Central memory CD4-positive, alpha-beta T cell (primary cell): ENCODE measurements around the gene MSTO1.
"Not testable (repeated sequence)": the region's sequence is repeated elsewhere in the genome, so short reads cannot be mapped to it uniquely, and the experiment has no call there.

ENCODE experiments used
- DNase-seq: peaks from one replicate; pipeline ENCODE4 v3.0.0; 2022
- total RNA-seq, 3 experiments: gene quantifications; one replicate each; lab custom pipeline; 2026; lab: John Stamatoyannopoulos, UW

Gene MSTO1
- 14.8 to 42.3 (median 14.9) reads per million in 3 experiments for total RNA-seq

DNA sequence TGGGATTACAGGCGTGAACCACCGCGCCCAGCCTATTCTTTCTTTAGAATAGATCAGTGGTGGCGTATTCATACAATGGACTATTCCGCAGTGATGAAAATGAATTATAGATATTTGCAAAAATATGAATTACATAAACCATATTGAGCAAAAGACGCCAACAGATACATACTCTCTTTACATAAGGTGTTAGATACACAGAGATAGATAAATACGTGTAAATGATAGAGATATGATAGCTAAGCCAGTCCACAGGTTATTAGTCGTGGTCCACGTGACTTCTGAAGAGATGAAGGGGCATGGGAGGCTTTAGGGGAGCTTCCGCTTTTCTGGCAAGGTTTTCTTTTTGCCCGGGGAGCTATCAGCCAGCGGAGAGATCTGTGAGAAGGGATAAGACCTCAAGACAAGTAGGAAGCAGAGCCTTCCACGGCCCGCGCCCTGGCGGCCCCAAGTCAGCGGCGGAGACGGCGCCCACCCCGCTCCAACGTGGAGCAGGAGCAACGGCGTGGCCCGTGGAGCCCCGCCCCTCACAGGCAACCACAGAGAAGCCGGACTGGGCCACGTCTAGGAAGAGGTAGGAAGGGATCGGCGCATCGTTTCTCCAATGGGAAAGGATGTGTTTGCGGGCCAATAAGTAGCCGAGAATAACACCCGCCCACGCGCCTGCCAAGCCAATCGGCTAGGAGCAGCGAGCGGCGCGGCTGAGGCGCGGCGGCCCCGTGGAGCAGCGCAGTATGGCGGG, at the start of gene MSTO1:
Gene MSTO1, plus strand, starts transcription at position 704 of the 742 bp plus-strand sequence. Its CDS starts 31 bp downstream, at position 735.
- peak; percentile 93 for DNase-seq

DNA sequence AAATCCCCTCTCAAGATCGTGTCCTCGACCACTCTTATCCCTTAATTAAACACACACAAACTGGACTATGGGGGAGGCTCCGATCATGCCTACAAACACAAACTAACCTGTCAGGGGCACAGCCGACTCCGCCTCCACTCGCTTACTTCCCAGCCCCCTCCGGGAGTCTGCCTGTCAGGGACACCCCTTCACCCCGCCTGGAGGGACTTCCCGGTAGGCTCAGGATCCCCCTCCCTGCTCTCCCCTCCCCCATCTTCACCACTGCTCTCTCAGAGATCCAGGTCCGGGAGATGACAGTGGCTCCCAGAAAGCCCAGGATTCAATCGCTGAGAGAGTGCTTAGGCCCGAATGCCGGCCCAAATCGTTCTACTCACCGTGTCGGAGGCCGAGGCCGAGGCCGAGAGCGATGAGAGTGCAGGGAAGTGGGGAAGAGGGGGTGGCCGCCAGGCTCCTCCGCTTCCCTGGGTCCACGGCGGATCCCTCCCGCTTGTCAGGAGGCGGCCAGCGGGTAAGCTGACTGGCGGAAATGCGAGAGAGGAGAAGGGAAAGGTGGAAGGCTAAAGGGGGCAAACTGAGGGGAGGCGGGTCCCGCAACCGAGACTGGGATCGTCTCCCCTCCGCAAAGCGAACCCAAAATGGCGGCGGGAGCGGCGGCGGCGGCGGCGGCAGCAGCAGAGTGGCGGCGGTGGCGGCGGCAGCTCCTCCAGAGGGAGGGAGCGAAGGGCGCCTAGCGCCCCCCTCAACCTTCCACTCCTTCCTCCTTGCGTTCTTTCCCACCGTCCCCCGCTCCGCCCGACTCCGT, 48.0 kb upstream of the MSTO1 start:
- DNase-seq, result not testable (repeated sequence)

DNA sequence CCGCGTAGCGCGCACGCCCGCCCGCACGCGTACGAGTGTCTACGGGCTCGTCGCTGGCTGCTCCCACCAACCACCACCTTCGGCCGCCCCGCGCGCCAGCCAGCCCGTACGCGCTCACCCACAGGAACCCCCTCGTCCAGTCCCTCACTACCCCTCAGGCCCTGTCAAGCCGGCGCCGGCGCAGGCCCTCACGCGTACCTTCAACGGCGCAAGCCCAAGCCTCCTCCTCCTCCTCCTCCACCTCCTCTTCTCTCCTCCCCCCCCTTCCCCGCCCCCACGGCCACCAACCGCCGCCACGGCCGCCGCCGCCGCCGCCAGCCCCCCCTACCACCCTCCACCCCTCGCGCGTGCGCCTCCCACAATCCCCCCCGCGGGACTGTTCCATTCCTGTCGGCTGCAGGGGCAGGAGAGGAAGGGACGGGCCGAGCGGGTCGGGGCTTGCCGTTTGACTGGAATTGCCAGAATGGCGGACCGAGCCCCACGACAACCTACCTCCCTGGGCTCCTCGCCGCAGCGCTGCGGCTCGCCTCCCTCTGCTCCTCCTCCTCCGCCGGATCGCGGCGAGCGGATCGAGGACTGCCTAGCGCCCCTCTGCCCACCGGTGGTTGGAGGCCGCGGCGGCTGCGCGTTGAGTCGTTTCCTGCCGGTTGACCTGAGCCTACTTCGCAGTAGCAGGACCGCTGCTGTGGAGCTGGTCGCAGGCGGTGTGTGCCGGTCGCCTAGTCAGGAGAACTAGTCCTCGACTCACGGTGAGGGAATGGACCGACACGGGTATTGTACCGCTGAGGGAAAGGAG, 47.2 kb upstream of the MSTO1 start, which contains the start of gene ASH1L:
Gene ASH1L, minus strand, starts transcription at position 223 of the 796 bp plus-strand sequence. CDS start 41,284 bp downstream, outside the sequence.
- peak; percentile 88 for DNase-seq

DNA sequence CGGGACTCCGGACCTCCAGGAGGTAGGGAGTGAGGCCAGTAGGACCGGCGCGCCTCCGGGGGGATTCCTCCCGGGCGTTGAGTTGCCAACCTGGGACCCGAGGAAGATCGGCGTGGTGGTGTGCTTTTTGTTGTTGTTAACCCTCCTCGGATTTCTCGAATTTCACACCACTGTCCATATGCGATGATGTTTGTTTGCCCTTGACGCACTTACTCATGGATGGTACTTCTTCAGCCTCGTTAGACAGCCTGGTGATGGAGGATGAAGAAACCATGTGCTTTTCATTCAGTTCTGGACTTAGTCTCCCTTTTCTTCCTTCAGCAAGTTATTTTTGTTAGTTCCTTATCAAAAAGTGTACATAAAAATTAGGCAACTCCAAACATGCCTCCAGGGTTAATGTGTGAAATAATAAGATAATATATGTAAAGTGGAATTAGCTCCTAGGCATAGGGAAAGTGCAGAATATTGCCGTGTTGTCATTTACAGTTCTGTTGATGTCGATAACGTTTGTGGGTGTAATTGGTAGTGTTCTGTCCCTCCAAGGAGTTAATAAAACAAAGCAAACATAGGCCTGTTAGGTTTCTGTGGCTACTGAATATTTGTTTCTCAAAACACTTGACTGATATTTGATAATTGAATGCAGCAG, 46.5 kb upstream of the MSTO1 start:
- not testable (repeated sequence) for DNase-seq

DNA sequence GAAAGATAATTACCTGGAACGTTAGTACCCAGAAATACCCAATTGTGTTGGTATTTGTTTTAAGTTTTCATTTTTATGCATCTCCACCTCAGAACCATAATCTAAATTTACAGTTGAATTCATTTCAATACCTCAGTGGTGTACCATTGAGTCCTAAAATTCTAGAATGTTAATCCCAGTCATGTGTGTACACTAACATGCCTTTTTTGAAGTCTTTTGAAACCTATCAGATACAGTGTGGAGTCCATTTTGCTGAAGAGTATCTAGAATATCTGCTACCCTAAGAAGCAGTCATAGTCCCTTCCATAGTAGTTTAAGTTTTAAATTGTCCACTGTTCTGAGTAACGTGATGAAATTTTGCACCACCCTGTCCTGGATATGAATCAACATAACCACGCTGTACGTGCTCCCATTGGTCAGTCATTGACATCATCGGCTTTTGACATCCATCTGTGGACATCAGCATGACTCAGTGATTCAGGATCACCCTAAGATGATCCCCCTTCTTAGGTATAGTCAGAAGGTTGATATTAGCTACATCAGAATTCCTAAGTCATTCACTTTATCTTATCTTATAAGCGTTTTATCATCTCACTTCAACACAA, 39.9 kb upstream of the MSTO1 start:
- DNase-seq, result no peak

DNA sequence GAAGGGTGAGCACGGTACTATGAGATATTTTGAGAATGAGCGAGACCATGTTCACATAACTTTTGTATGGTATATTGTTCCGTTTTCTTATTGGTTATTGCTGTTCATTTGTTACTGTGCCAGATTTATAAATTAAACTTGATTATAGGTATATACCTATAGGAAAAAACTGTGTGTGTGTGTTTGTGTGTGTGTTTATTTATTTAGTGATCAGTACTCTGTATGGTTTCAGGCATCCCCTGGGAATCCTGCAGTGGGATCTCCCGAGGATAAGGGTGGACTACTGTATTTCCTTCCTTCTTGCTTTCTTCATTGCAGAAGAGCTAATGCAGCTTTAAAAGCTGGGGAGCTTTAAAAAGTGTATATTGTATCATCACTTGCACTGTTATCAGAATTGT, 39.4 kb upstream of the MSTO1 start:
- DNase-seq, result no peak

DNA sequence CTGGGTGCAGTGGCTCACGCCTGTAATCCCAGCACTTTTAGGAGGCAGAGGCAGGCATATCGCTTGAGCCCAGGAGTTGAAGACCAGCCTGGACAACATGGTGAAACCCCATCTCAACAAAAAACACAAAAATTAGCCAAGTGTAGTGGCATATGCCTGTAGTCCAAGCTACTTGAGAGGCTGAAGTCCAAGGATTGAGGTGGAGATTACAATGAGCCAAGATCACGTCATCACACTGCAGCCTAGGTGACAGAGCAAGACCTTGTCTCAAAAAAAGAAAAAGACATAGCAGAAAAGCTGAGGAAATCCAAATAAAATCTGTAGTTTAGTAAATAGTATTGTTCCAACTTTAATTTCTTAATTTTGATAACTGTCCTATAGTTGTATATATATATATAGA, 35.9 kb upstream of the MSTO1 start:
- no peak for DNase-seq

DNA sequence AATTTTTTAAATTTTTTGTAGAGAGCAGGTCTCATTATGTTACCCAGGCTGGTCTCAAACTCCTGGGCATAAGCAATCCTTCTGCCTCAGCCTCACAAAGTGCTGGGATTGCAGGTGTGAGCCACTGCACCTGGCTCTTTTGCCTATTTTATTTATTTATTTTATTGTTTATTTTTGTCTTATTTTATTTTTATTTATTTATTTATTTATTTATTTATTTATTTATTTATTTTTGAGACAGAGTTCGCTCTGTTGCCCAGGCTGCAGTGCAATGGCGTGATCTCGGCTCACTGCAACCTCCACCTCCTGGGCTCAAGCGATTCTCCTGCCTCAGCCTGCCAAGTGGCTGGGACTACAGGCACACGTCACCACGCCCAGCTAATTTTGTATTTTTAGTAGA, 34.4 kb upstream of the MSTO1 start:
- not testable (repeated sequence) for DNase-seq

DNA sequence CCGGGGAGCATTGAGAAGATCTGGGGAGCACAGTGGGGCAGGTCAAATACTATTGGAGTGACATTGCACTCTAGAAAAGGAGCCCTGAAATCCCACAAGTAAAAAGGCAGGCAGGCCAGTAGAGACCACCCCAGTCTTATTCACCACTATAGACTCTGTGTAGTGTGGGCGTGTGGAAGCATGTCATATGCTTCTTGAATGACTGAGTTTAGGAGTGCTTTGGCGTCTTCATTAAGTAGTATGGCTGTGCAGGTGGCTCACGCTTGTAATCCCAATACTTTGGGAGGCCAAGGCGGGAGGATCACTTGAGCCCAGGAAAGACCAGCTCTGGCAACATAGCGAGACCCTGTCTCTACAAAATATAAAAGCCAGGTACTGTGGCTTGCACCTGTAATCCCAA, 26.2 kb upstream of the MSTO1 start:
- DNase-seq, result not testable (repeated sequence)

DNA sequence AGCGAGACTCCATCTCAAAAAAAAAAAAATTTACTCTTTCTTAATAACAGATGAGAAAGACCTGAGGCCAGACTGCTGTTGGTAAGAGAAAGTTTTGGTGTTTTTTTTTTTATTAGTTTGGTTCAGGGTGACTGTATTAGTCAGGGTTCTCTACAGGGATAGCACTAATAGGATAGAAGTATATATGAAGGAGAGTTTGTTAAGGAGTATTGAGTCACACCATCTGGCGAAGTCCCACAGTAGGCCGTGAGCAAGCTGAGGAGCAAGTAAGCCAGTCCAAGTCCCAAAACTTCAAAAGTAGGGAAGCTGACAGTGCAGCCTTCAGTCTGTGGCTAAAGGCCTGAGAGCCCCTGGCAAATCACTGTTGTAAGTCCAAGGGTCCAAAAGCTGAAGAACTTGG, 20.7 kb upstream of the MSTO1 start:
- DNase-seq, result not testable (repeated sequence)

DNA sequence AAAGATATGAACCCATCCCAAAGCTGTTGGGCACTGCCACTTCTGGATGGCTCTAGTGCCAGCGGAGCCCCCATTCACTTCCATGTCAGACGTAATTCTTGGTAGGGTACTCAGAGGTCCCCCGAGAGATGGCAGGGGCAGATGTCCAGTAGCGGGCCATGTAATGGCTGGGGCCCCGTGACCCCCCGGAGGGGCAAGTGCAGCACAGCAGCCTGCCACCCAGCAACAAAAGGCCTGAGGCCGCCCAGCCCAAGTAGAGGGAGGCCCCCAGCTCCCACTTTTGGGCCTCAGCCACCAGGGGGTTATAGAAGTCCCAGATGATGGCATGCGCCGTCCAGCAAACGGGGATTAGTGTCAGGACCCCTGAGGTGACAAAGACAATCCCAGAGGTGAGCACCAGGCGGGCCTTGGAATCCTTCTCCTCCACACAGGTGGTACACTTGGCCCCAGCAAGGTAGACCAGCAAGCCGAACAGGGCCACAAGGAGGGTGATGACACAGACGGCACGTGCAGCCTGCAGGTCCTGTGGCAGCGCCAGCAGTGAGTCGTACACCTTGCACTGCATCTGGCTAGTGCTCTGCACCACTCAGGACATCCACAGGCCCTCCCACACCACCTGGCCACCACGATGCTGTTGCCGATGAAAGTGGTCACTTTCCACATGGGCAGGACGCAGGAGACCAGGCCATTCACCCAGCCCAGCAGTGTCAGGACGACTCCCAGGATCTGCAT, 19.3 kb upstream of the MSTO1 start:
- DNase-seq, result not testable (repeated sequence)

DNA sequence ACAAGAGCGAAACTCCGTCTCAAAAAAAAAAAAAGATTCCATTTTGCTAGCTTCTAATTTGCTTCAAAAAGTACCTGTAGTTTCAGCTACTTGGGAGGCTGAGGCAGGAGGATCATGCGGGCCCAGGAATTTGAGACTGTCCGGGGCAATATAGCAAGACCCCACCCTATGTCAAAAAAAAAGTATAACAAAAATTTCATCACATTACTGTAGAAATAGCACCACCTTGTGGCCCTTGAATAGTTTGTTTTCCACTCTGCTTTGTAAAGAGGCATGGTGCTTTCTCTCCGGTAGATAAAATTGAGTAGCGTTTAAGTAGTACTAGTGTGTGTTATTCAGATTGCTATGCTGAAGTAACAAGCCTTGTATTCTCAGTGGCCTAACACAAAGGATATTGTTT, 18.2 kb upstream of the MSTO1 start:
- DNase-seq, result peak; percentile 56

DNA sequence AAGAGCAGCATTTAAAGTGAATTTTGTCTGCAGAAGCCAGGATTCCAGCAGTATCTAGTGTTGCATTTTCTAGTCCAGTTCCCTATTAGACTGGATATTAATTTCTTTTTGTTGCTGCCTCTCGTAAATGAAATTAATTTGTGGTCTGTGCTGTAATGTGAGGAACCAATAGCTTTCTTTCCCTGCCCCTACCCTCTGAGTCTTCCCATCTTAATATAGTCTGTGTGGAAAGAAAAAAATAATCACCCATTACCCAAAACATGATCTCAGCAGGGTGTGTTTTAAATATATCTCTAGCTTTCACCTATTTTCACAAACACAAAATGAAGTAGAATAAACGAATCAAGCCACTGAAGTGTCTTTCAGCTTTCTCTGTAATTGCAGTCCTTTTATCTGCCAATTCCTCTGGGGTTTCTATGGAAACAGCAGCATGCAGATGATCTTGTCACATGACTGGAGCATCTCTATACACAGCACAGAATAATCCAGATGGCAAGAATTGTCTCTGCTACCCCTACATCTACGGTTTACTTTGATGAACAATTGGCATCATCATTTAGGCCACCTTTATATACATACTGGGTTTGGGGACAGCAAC, 14.0 kb upstream of the MSTO1 start:
- DNase-seq, result not testable (repeated sequence)

DNA sequence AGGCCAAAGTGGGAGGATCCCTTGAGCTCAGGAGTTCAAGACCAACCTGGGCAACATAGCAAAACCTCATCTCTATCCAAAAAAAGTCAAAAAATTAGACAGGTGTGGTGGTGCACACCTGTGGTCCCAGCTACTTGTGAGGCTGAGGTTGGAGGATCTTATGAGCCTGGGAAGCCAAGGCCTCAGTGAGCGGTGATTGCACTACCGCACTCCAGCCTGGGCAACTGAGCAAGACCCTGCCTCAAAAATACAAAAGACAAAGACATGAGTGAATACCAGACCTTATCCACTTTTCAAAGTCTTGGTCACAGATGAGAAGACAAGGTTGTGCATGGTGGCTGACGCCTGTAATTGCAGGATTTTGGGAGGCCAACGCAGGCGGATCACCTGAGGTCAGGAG, 13.2 kb upstream of the MSTO1 start:
- DNase-seq, result no peak

DNA sequence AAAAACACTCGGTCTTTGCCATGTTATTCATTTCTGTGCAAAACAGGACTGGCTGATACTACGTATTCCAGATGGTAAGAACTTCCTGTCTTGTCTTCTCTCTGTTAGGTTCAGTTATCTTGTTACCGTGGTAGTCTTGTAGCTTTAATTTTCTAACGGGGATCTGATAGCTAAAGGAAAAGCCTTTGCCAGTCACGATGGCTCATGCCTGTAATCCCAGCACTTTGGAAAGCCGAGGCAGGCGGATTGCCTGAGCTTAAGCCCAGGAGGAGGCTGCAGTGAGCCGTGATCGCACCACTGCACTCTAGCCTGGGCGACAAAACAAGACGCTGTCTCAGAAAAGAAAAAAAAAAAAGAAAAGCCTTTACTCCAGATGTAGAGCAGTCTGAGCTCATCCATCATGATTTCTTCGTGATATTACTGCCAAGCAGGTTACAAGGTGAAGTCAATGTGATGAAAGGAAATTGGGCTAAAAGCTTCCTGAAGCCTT, 11.1 kb upstream of the MSTO1 start:
- DNase-seq, result peak; percentile 9

DNA sequence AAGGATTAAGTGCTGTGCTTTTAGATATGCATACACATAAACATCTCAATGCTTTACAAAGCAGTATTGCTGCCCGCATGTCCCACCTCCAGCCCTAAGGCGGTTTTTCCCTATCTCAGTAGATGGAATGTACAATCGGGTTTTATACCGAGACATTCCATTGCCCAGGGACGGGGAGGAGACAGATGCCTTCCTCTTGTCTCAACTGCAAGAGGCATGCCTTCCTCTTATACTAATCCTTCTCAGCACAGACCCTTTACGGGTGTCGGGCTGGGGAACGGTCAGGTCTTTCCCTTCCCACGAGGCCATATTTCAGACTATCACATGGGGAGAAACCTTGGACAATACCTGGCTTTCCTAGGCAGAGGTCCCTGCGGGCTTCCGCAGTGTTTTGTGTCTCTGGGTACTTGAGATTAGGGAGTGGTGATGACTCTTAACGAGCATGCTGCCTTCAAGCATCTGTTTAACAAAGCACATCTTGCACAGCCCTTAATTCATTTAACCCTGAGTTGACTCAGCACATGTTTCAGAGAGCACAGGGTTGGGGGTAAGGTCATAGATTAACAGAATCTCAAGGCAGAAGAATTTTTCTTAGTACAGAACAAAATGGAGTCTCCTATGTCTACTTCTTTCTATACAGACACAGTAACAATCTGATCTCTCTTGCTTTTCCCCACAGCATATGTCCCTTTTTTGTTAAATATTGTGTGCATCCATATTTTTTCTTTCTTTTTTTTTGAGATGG, 10.0 kb upstream of the MSTO1 start:
- not testable (repeated sequence) for DNase-seq

DNA sequence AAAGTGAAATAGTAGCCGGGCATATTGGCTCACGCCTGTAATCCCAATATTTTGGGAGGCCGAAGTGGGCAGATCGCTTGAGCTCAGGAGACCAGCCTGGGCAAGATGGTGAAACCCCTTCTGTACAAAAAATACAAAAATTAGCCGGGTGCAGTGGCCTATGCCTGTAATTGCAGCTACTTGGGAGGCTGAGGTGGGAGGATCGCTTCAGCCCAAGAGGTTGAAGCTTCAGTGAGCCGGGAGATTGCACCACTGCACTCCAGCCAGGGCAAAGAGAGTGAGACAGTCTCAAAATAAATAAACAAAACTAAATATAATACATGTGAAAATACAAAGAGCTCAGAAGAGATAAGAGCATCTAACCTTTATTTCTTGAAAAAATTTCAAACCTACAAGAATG, 2.3 kb upstream of the MSTO1 start:
- DNase-seq, result no peak

DNA sequence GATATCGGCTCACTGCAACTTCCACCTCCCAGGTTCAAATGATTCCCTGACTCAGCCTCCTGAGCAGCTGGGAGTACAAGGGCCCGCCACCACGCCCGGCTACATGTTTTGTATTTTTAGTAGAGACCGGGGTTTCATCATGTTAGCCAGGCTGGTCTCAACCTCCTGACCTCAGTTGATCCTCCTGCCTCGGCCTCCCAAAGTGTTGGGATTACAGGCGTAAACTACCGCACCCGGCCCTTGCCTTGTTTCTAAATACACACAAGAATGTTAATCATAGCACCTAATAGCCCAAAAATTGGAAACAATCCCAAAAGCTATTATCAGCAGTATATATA, 1.2 kb upstream of the MSTO1 start:
- no peak for DNase-seq

DNA sequence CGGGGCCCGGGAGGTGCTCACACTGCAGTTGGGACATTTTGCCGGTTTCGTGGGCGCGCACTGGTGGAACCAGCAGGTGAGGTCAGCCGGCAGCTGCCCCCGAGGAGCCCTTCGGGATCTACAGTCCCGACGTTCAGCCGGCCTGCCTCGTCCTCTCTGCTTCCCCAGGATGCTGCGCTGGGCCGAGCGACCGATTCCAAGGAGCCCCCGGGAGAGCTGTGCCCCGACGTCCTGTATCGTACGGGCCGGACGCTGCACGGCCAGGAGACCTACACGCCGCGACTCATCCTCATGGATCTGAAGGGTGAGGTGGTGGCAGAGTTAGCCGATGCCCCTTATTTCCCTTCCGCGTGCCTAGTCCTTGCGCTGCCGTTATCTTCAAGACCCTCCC, 234 bp downstream of the MSTO1 start:
- DNase-seq, result not testable (repeated sequence)

DNA sequence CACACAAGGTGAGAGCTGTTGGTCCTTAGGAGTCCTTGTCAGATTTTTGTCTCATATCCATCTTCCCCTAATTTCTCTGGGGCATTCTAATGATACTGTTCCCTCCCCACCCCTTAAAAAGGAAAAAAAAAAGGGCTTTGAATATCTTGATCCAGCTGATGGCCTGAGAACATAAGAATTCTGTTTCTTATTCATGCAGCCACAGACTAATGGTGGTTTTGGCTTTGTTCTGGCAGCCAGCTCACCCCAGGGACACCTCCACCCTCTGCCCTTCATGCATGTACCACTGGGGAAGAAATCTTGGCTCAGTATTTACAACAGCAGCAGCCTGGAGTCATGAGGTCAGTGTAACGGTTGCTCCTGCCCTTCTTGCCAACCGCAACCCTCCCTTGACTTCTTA, 3.2 kb downstream of the MSTO1 start:
- DNase-seq, result not testable (repeated sequence)
